Endothelial cell (in vitro differentiated cells): ENCODE data around the gene DCPS. TPM values are rescaled to one million over a fixed set of nuclear protein-coding genes. Genes with fewer than 3 reads are reported as not detected.

ENCODE experiments used
- DNase-seq: peaks from one replicate; pipeline ENCODE4 v3.0.0; 2021; ENCODE audit warnings: low spot score
- H3K27ac Mint-ChIP-seq: one replicate; pipeline ENCODE4 v1.8.0; 2021; ENCODE audit warnings: mixed read lengths, inconsistent platforms; ENCODE audit not compliant: unreplicated experiment
- H3K27me3 Mint-ChIP-seq: one replicate; pipeline ENCODE4 v1.8.0; 2021; ENCODE audit warnings: mild to moderate bottlenecking, moderate library complexity, mixed read lengths, inconsistent platforms; ENCODE audit not compliant: unreplicated experiment
- H3K36me3 Mint-ChIP-seq: one replicate; pipeline ENCODE4 v1.8.0; 2021; ENCODE audit warnings: mild to moderate bottlenecking, low read depth, mixed read lengths, inconsistent platforms; ENCODE audit not compliant: unreplicated experiment
- H3K4me1 Mint-ChIP-seq: one replicate; pipeline ENCODE4 v1.8.0; 2021; ENCODE audit warnings: mild to moderate bottlenecking, mixed read lengths, inconsistent platforms; ENCODE audit not compliant: unreplicated experiment
- H3K4me3 Mint-ChIP-seq: one replicate; pipeline ENCODE4 v1.8.0; 2021; ENCODE audit warnings: mild to moderate bottlenecking, mixed read lengths, inconsistent platforms; ENCODE audit not compliant: unreplicated experiment
- H3K9me3 Mint-ChIP-seq: one replicate; pipeline ENCODE4 v1.8.0; 2021; ENCODE audit warnings: mixed read lengths, inconsistent platforms; ENCODE audit not compliant: unreplicated experiment
- total RNA-seq: library from RNA; stranded (reverse); fragmentation: NEBNext Ultra II Directional; extraction: Animal tissue kit (Norgen Biotek cat#: 25700); gene quantifications from one replicate; pipeline ENCODE4 v1.2.1, GENCODE V29; 2021; ENCODE audit not compliant: unreplicated experiment
- TF ChIP-seq, protein P1 (sequence below): fragments of 200-600 bp; sonication (generic); IDR thresholded peaks from one replicate; pipeline ENCODE4 v1.5.0; 2021; ENCODE audit warnings: antibody characterized with exemption; ENCODE audit not compliant: unreplicated experiment

DCPS gene
- total RNA-seq, 1 donor from 2014 or later, result 11.3 TPM

DNA sequence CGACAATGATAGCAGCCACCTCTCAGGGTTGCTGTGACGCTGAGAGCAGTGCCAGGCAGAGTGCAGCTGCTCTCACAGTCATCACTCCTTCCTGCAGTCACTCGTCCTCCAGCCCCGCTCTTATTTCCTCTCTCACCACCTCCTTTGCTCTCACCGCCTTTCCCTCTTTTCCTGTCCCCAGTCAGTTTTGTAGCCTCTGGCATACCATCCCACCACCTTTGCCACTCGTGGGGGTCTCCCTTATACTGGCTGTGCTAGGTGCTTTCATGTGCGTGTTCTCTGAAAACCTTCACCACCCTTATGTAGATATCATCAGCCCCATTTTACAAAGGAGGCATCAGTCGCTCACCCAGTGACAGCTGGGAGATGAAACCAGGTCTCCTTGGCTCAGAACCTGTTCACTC lies 32.3 kb downstream of the DCPS start:
- peak overlapping the region; percentile 26 for H3K4me3 Mint-ChIP-seq
- peaks cover 15% of the 10 kb centered on the region for H3K27me3 Mint-ChIP-seq
- TF ChIP-seq, protein P1, sequence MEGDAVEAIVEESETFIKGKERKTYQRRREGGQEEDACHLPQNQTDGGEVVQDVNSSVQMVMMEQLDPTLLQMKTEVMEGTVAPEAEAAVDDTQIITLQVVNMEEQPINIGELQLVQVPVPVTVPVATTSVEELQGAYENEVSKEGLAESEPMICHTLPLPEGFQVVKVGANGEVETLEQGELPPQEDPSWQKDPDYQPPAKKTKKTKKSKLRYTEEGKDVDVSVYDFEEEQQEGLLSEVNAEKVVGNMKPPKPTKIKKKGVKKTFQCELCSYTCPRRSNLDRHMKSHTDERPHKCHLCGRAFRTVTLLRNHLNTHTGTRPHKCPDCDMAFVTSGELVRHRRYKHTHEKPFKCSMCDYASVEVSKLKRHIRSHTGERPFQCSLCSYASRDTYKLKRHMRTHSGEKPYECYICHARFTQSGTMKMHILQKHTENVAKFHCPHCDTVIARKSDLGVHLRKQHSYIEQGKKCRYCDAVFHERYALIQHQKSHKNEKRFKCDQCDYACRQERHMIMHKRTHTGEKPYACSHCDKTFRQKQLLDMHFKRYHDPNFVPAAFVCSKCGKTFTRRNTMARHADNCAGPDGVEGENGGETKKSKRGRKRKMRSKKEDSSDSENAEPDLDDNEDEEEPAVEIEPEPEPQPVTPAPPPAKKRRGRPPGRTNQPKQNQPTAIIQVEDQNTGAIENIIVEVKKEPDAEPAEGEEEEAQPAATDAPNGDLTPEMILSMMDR, result no peak
- no peaks in the 10 kb centered on the region for H3K9me3 Mint-ChIP-seq
- H3K36me3 Mint-ChIP-seq, result no peaks in the 10 kb centered on the region
- H3K4me1 Mint-ChIP-seq, result peaks cover 65% of the 10 kb centered on the region
- H3K27ac Mint-ChIP-seq, result peak overlapping the region; percentile 94
- no peak for DNase-seq

DNA sequence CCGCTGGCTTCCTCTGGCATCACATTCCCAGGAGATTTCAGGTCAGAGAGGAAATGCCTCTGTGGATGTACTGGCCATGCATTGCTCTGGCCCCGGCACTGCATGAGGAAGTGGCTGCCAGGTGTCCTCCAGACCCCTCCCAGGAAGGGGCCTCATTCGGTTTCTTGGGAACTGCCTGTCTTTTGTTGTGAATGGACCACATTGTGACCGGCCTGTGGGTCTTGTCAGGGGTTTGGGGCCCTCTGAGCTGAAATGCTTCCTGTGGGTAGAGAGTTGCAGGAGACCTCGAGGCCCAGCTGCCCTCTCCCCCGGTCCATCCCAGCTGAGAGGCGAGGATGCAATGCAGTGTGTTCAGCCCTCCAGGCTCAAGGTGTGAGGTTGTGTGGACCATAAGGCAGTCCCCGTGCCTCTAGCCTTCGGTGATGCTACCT lies 32.8 kb downstream of the DCPS start:
- no peak overlapping the region for H3K4me3 Mint-ChIP-seq
- H3K4me1 Mint-ChIP-seq, result peaks cover 71% of the 10 kb centered on the region
- TF ChIP-seq, protein P1, result no peak
- no peaks in the 10 kb centered on the region for H3K36me3 Mint-ChIP-seq
- no peaks in the 10 kb centered on the region for H3K9me3 Mint-ChIP-seq
- peaks cover 18% of the 10 kb centered on the region for H3K27me3 Mint-ChIP-seq
- peak; percentile 50 for DNase-seq
- peak overlapping the region; percentile 94 for H3K27ac Mint-ChIP-seq

DNA sequence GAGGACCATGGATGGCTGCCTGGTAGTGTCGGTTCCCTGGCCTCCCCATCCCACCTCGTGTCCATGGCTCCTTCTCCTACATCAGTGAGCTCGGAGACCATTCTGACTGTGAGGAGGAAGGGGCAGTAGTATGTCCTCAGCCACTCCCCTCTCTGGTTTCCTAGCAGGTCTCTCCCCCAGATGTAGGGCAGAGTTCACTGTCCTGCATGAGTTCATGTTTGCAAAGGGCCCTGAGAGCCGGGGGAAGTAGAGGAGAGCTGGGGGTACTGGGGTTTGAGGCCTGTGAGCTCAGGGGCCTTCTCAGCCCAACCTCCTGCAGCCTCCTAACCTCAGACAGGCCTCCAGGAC lies 33.2 kb downstream of the DCPS start:
- Mint-ChIP-seq H3K27ac (peak overlapping the region; percentile 94), H3K36me3 (no peaks in the 10 kb centered on the region), H3K4me3 (no peak overlapping the region), H3K27me3 (peaks cover 19% of the 10 kb centered on the region), H3K4me1 (peaks cover 75% of the 10 kb centered on the region), H3K9me3 (no peaks in the 10 kb centered on the region)
- TF ChIP-seq, protein P1, result no peak
- DNase-seq, result no peak

DNA sequence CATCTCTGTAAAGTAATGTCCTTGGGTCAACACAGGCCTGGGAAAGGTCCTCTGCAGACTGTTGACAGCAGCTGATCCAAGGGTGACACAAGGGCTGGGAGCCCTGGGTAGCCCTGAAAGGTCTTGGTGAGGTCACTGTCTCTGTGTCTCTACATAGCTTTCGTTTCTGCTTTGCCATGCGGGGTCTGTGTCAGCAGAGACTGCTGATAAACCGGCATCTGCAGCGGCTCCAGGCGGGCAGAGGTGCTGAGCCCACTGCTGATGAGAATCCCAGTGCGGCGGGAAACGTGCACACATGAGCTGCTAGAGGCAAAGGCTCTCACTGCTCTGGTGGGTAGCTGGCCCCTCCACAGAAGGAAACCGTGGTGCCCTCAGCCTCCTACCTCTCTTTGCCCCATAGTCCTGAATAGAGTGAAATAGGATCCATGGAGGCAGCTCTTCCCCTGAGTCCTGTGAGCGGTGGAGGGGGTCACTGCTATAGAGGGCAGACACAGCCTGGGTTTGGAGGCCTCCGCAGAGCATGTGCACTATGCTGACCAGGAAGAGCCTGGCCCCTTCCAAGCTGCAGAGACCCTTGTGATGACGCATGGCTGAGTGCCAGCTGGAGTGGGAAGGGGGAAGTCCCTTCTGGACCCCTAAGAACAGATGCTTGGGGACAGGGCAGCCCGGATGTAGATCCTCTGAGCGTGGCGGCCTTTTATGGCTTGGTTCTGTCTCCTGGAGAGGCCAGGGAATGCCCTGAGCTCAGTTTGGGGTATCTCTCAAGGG lies 33.8 kb downstream of the DCPS start:
- DNase-seq, result no peak
- TF ChIP-seq, protein P1, result no peak
- Mint-ChIP-seq H3K4me1 (peaks cover 80% of the 10 kb centered on the region), H3K4me3 (no peak overlapping the region), H3K9me3 (no peaks in the 10 kb centered on the region), H3K27ac (peak overlapping the region; percentile 94), H3K36me3 (no peaks in the 10 kb centered on the region), H3K27me3 (peaks cover 19% of the 10 kb centered on the region)

DNA sequence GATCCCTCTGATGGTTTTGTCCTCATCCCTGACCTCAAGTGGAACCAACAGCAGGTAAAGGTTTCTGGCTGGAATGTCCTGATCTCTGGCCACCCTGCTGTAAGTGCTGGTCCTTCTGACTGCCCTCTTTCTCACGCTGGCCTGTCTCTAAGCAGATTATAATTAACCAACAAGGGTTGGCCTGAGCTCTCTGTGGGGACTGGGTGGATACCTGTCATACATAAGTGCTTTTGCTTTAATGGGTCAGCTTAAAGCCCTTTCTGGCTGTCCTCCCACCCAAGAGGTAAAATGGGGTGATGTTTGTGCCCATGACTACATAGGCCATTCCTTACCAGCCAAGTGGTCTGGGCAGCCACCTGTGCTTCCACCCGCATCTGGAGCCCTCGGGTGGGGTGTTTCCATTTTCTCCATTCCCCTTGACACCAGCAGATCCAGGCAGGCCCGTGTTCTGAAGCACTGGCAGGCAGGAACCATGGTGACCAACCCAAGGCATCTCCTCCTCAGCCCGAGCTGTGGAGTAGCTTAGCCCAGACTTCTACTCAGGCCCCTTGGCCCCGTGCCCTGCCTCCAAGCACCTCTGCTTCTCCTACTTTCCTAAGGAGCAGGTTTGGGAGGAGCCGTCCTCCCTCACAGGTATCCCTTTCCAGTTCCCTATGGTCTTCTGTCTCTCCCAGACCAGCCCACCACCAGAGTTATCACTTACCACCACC lies 34.6 kb downstream of the DCPS start:
- Mint-ChIP-seq H3K27me3 (peaks cover 19% of the 10 kb centered on the region), H3K9me3 (no peaks in the 10 kb centered on the region), H3K36me3 (peaks cover under 1% of the 10 kb centered on the region), H3K4me3 (peak overlapping the region; percentile 44), H3K27ac (peak overlapping the region; percentile 67), H3K4me1 (peaks cover 79% of the 10 kb centered on the region)
- no peak for DNase-seq
- TF ChIP-seq, protein P1, result no peak
